GM19043 (cell line): ENCODE data around the gene SUFU.
"Not testable (repeated sequence)": the region's sequence is repeated elsewhere in the genome, so short reads cannot be mapped to it uniquely, and the experiment has no call there.

Experiments used
- ATAC-seq: cut with Tn5 transposase; IDR thresholded peaks from one replicate; pipeline ENCODE4 v1.9.1; 2021; ENCODE audit warnings: low read depth; ENCODE audit not compliant: unreplicated experiment

Gene SUFU

GRCh38 chr10:102503264-102504178 lies at the start of gene SUFU:
SUFU (plus strand) TSS chr10:102503972; CDS start chr10:102504153, 181 bp downstream.
- peak; percentile 50 for ATAC-seq

GRCh38 chr10:102454662-102455487 lies 48.9 kb upstream of the SUFU start:
- not testable (repeated sequence) for ATAC-seq

GRCh38 chr10:102455893-102456471 lies 47.8 kb upstream of the SUFU start:
- no peak for ATAC-seq

GRCh38 chr10:102457591-102458150 lies 46.1 kb upstream of the SUFU start:
- ATAC-seq = no peak

GRCh38 chr10:102458656-102459055 lies 45.1 kb upstream of the SUFU start:
- no peak for ATAC-seq

GRCh38 chr10:102460836-102461186 lies 43.0 kb upstream of the SUFU start:
- no peak for ATAC-seq

GRCh38 chr10:102461187-102462054 lies 42.4 kb upstream of the SUFU start:
- ATAC-seq = no peak

GRCh38 chr10:102462512-102463054 lies 41.2 kb upstream of the SUFU start:
- no peak for ATAC-seq

GRCh38 chr10:102463983-102464382 lies 39.8 kb upstream of the SUFU start:
- no peak for ATAC-seq

- no peak for ATAC-seq
Observed at GRCh38 chr10:102465466-102465865, 38.3 kb upstream of the SUFU start.

GRCh38 chr10:102467318-102467717 lies 36.5 kb upstream of the SUFU start:
- no peak for ATAC-seq

GRCh38 chr10:102467971-102468438 lies 35.8 kb upstream of the SUFU start:
- no peak for ATAC-seq

GRCh38 chr10:102468683-102469082 lies 35.1 kb upstream of the SUFU start:
- ATAC-seq = no peak

- ATAC-seq = no peak
Observed at GRCh38 chr10:102470579-102471546, 32.9 kb upstream of the SUFU start.

- ATAC-seq = no peak
Observed at GRCh38 chr10:102473445-102474331, 30.1 kb upstream of the SUFU start.

GRCh38 chr10:102475451-102476040 lies 28.2 kb upstream of the SUFU start:
- ATAC-seq = no peak
